CD14-positive monocyte (primary cell): ENCODE measurements around the gene TENT5C. TPM values are rescaled to one million over a fixed set of nuclear protein-coding genes. Genes with fewer than 3 reads are reported as not detected.

ENCODE experiments used
- DNase-seq, 3 donors: peaks; one replicate each; pipeline ENCODE4 v3.0.0-alpha.2; 2011 to 2022
- H2AFZ ChIP-seq: 2 replicates; pipeline ENCODE4 v1.6.0; 2012; ENCODE audit warnings: mild to moderate bottlenecking, low read depth, low read length, inconsistent platforms; ENCODE audit not compliant: insufficient read depth, poor library complexity, severe bottlenecking
- H3K27ac ChIP-seq, 2 donors: 1 replicate in 1 of 2; 2 replicates in 1 of 2; pipeline ENCODE4 v1.5.1; 2012 to 2013; ENCODE audit warnings: low read length in 2 of 2, control low read depth in 1 of 2, inconsistent platforms in 1 of 2, low read depth in 1 of 2, mild to moderate bottlenecking in 1 of 2
- H3K27me3 ChIP-seq, 2 donors: one replicate each; pipeline versions ENCODE4 v1.6.0 to v1.6.1; 2011 to 2013; ENCODE audit warnings: low read length in 2 of 2; ENCODE audit not compliant: control insufficient read depth in 2 of 2, insufficient read depth in 2 of 2
- H3K36me3 ChIP-seq, 2 donors: replicated peaks in 1 of 2; 1 replicate in 1 of 2; 2 replicates in 1 of 2; pipeline versions ENCODE4 v1.5.1 to v1.6.1; 2012 to 2013; ENCODE audit warnings: low read length in 2 of 2, control low read depth in 1 of 2, inconsistent platforms in 1 of 2, mild to moderate bottlenecking in 1 of 2; ENCODE audit not compliant: insufficient read depth in 2 of 2, control insufficient read depth in 1 of 2
- H3K4me1 ChIP-seq, 2 donors: 1 replicate in 1 of 2; 2 replicates in 1 of 2; pipeline versions ENCODE4 v1.5.1 to v1.6.1; 2012 to 2013; ENCODE audit warnings: low read length in 2 of 2, control low read depth in 1 of 2, inconsistent platforms in 1 of 2, mild to moderate bottlenecking in 1 of 2, moderate library complexity in 1 of 2; ENCODE audit not compliant: insufficient read depth in 2 of 2, control insufficient read depth in 1 of 2
- H3K4me2 ChIP-seq: replicated peaks from 2 replicates; pipeline ENCODE3; 2012; ENCODE audit warnings: low read length, moderate library complexity, mild to moderate bottlenecking; ENCODE audit not compliant: poor library complexity, severe bottlenecking; ENCODE audit errors: extremely low read depth
- H3K4me3 ChIP-seq, 3 experiments: fragments of 200-600 bp in 1 of 3; sonication (generic) in 1 of 3; replicated peaks in 1 of 3; 1 replicate in 2 of 3; 2 replicates in 1 of 3; pipeline ENCODE4 v1.5.1; 2011 to 2013; ENCODE audit warnings: low read length in 3 of 3, mild to moderate bottlenecking in 3 of 3, control low read depth in 2 of 3, low read depth in 2 of 3, inconsistent platforms in 1 of 3, moderate library complexity in 1 of 3
- H3K79me2 ChIP-seq: 2 replicates; pipeline ENCODE4 v1.6.0; 2012; ENCODE audit warnings: mild to moderate bottlenecking, control low read depth, inconsistent platforms, low read length, moderate library complexity; ENCODE audit not compliant: insufficient read depth
- H3K9ac ChIP-seq: 2 replicates; pipeline ENCODE4 v1.6.0; 2017; ENCODE audit warnings: low read length, mild to moderate bottlenecking; ENCODE audit not compliant: insufficient read depth, poor library complexity, severe bottlenecking
- H3K9me3 ChIP-seq, 2 donors: replicated peaks in 1 of 2; 1 replicate in 1 of 2; 2 replicates in 1 of 2; pipeline versions ENCODE4 v1.5.1 to v1.6.1; 2012 to 2013; ENCODE audit warnings: low read length in 2 of 2, control low read depth in 1 of 2; ENCODE audit not compliant: control insufficient read depth in 1 of 2, insufficient read depth in 1 of 2
- H4K20me1 ChIP-seq: 2 replicates; pipeline ENCODE4 v1.6.0; 2012; ENCODE audit warnings: mild to moderate bottlenecking, low read length, control low read depth, moderate library complexity; ENCODE audit not compliant: insufficient read depth
- H3K27ac Mint-ChIP-seq, 7 donors: one replicate each; pipeline ENCODE4 v1.8.0; 2020; ENCODE audit warnings: mild to moderate bottlenecking in 7 of 7, mixed read lengths in 7 of 7, moderate library complexity in 6 of 7, inconsistent platforms in 2 of 7
- H3K27me3 Mint-ChIP-seq, 3 donors: one replicate each; pipeline ENCODE4 v1.8.0; 2021 to 2022; ENCODE audit warnings: low read depth in 3 of 3, mild to moderate bottlenecking in 3 of 3, mixed read lengths in 3 of 3, moderate library complexity in 3 of 3, inconsistent platforms in 1 of 3
- H3K36me3 Mint-ChIP-seq, 2 donors: one replicate each; pipeline ENCODE4 v1.8.0; 2020; ENCODE audit warnings: mixed read lengths in 2 of 2, inconsistent platforms in 1 of 2, mild to moderate bottlenecking in 1 of 2
- H3K4me1 Mint-ChIP-seq: one replicate; pipeline ENCODE4 v1.8.0; 2020; ENCODE audit warnings: mild to moderate bottlenecking, mixed read lengths
- H3K4me3 Mint-ChIP-seq, 2 donors: one replicate each; pipeline ENCODE4 v1.8.0; 2020; ENCODE audit warnings: mild to moderate bottlenecking in 2 of 2, mixed read lengths in 2 of 2, moderate library complexity in 1 of 2
- H3K9me3 Mint-ChIP-seq, 7 donors: one replicate each; pipeline ENCODE4 v1.8.0; 2020 to 2022; ENCODE audit warnings: mixed read lengths in 7 of 7, mild to moderate bottlenecking in 6 of 7, moderate library complexity in 6 of 7, inconsistent platforms in 2 of 7
- CTCF ChIP-seq: fragments of 200-600 bp; IDR thresholded peaks from one replicate; pipeline ENCODE4 v1.8.0; 2022; ENCODE audit warnings: antibody characterized with exemption, mild to moderate bottlenecking
- WGBS: methylation state at CpG from one replicate; pipeline ENCODE4 v1.1.5; 2013; ENCODE audit warnings: missing lambda C conversion rate; ENCODE audit not compliant: insufficient coverage; 5-methylcytosine and 5-hydroxymethylcytosine counted together
- intact Hi-C, 2 donors: fragments of 100-400 bp; cut with micrococcal nuclease; formaldehyde crosslinking; loops; one replicate each; pipeline versions ENCODE4 v1.15.0 to v1.15.1; 2023
- polyA plus RNA-seq, 3 donors: library from polyadenylated mRNA; depleted of rRNA in 1 of 3; unstranded in 2 of 3; stranded (reverse) in 1 of 3; fragments of 300-500 nt in 2 of 3; fragments of >200 nt in 1 of 3; fragmentation: Illumina TruSeq in 2 of 3; gene quantifications; 1 replicate in 2 of 3; 2 replicates in 1 of 3; pipeline ENCODE4 v1.2.3, GENCODE V29; 2012 to 2021

TENT5C gene
- polyA plus RNA-seq, 3 donors, result 0.17 to 0.69 (median 0.27) TPM

DNA sequence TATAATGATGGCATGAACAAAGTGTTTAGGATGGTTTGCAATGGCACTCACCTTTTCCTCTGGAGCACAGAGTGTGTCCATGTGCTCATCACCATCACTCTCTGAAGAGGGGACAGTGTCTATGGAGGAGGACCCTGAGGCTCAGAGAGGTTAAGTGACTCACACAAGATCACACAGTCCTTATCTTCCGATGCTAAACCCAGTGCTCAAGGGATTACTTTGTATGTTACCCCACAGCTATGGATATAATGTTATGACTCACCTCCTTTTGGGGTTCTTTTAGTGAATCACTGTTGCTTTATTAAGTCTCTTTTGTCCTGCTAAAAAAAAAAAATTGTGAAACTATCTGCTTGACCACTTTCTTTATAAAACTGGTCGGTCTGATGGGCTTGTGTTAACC, 67.6 kb downstream of the TENT5C start:
- no peak overlapping the region for H2AFZ ChIP-seq
- Mint-ChIP-seq H3K27ac (no peak overlapping the region), H3K4me1 (peaks cover 20% of the 10 kb centered on the region), H3K4me3 (no peak overlapping the region), H3K9me3 (no peaks in the 10 kb centered on the region), H3K27me3 (peaks cover 1 to 2% (median 2%) of the 10 kb centered on the region in 3 donors), H3K36me3 (no peaks in the 10 kb centered on the region)
- H3K4me2 ChIP-seq, result no peak overlapping the region
- no peaks in the 10 kb centered on the region for H3K27me3 ChIP-seq
- H3K4me1 ChIP-seq, result peaks cover 11 to 16% of the 10 kb centered on the region in 2 donors
- H3K4me3 ChIP-seq, result no peak overlapping the region
- no peaks in the 10 kb centered on the region for H3K79me2 ChIP-seq
- H3K36me3 ChIP-seq, result no peaks in the 10 kb centered on the region
- TF ChIP-seq CTCF, result no peak
- WGBS, result no CpG with 5 or more reads among the region's 2 CpGs
- no peaks in the 10 kb centered on the region for H3K9me3 ChIP-seq
- DNase-seq, result no peak
- H3K27ac ChIP-seq, result no peak overlapping the region
- H4K20me1 ChIP-seq, result no peaks in the 10 kb centered on the region
- intact Hi-C loops, result no loop called here
- H3K9ac ChIP-seq, result no peak overlapping the region

GRCh38 chr1:117674521-117675400, 68.9 kb downstream of the TENT5C start:
- H3K4me2 ChIP-seq, result no peak overlapping the region
- H3K4me3 ChIP-seq, result no peak overlapping the region
- Mint-ChIP-seq H3K4me3 (no peak overlapping the region), H3K9me3 (peaks cover 0 to 1% (median 0%) of the 10 kb centered on the region in 7 donors), H3K27me3 (peaks cover 1 to 5% (median 2%) of the 10 kb centered on the region in 3 donors), H3K27ac (no peak overlapping the region), H3K4me1 (peaks cover 20% of the 10 kb centered on the region), H3K36me3 (no peaks in the 10 kb centered on the region)
- peaks cover 11 to 16% of the 10 kb centered on the region in 2 donors for H3K4me1 ChIP-seq
- H3K9me3 ChIP-seq, result no peaks in the 10 kb centered on the region
- no peak for TF ChIP-seq CTCF
- H2AFZ ChIP-seq, result no peak overlapping the region
- no peaks in the 10 kb centered on the region for H4K20me1 ChIP-seq
- 67% methylated on average over 4 of the region's 10 CpGs for WGBS
- intact Hi-C loops, result no loop called here
- no peak overlapping the region for H3K9ac ChIP-seq
- no peak overlapping the region for H3K27ac ChIP-seq
- DNase-seq, result no peak
- H3K36me3 ChIP-seq, result no peaks in the 10 kb centered on the region
- no peaks in the 10 kb centered on the region for H3K79me2 ChIP-seq
- H3K27me3 ChIP-seq, result no peaks in the 10 kb centered on the region
